HepG2 (cell line): Measurements from ENCODE around the gene TAT. TPM values are rescaled to one million over a fixed set of nuclear protein-coding genes. Genes with fewer than 3 reads are reported as not detected.

ENCODE experiments used
- ATF2 ChIP-seq: sonication (generic); formaldehyde crosslinking; IDR thresholded peaks from 2 replicates; pipeline ENCODE4 v1.4.0; 2020; ENCODE audit warnings: missing genetic modification reagents
- FOXO4 ChIP-seq: sonication (generic); formaldehyde crosslinking; conservative IDR thresholded peaks from 2 replicates; pipeline ENCODE4 v1.8.1; 2023; ENCODE audit warnings: missing genetic modification reagents
- FOXP4 ChIP-seq: sonication (generic); formaldehyde crosslinking; IDR thresholded peaks from 2 replicates; pipeline ENCODE4 v1.4.0; 2020; ENCODE audit warnings: missing genetic modification reagents
- HNRNPK ChIP-seq: fragments of 200-400 bp; formaldehyde crosslinking; IDR thresholded peaks from 2 replicates; pipeline ENCODE4 v1.6.1; 2018; ENCODE audit warnings: low read length, low read depth, moderate library complexity, mild to moderate bottlenecking; ENCODE audit not compliant: poor library complexity, severe bottlenecking
- KLF9 ChIP-seq: IDR thresholded peaks from 2 replicates; pipeline ENCODE4 v1.6.1; 2016; ENCODE audit warnings: low read depth
- PAXIP1 ChIP-seq: sonication (generic); formaldehyde crosslinking; conservative IDR thresholded peaks from 2 replicates; pipeline ENCODE4 v1.4.0; 2020; ENCODE audit warnings: mild to moderate bottlenecking, missing genetic modification reagents, moderate library complexity
- UBTF ChIP-seq: sonication (generic); formaldehyde crosslinking; IDR thresholded peaks from 2 replicates; pipeline ENCODE4 v1.4.0; 2020; ENCODE audit warnings: mild to moderate bottlenecking, missing genetic modification reagents
- XRCC5 ChIP-seq: fragments of 200-400 bp; formaldehyde crosslinking; optimal IDR thresholded peaks from 2 replicates; pipeline ENCODE3; 2017; ENCODE audit warnings: mild to moderate bottlenecking, low read length
- ZBTB46 ChIP-seq: sonication (generic); formaldehyde crosslinking; IDR thresholded peaks from 2 replicates; pipeline ENCODE4 v1.4.0; 2020; ENCODE audit warnings: mild to moderate bottlenecking, missing genetic modification reagents, borderline replicate concordance
- ZFAT ChIP-seq: sonication (generic); formaldehyde crosslinking; conservative IDR thresholded peaks from 2 replicates; pipeline ENCODE4 v1.8.1; 2023; ENCODE audit warnings: missing genetic modification reagents, inconsistent platforms
- ZFP90 ChIP-seq: sonication (generic); formaldehyde crosslinking; IDR thresholded peaks from 2 replicates; pipeline ENCODE4 v1.8.0; 2022; ENCODE audit warnings: missing genetic modification reagents, mild to moderate bottlenecking, inconsistent platforms, borderline replicate concordance
- ZNF546 ChIP-seq: sonication (generic); formaldehyde crosslinking; conservative IDR thresholded peaks from 2 replicates; pipeline ENCODE4 v1.8.1; 2023; ENCODE audit warnings: mild to moderate bottlenecking, missing genetic modification reagents
- ZNF557 ChIP-seq: sonication (generic); formaldehyde crosslinking; IDR thresholded peaks from 2 replicates; pipeline ENCODE4 v1.4.0; 2020; ENCODE audit warnings: missing genetic modification reagents
- ZNF790 ChIP-seq: sonication (generic); formaldehyde crosslinking; IDR thresholded peaks from 2 replicates; pipeline ENCODE4 v1.8.0; 2022; ENCODE audit warnings: missing genetic modification reagents, mild to moderate bottlenecking, borderline replicate concordance
- polyA plus RNA-seq, 8 experiments: library from polyadenylated mRNA; depleted of rRNA in 3 of 8; stranded (reverse) in 7 of 8; unstranded in 1 of 8; fragments of >200 nt; fragmentation: Illumina TruSeq in 4 of 8; extraction: Trizol in 4 of 8; gene quantifications; 2 replicates each; pipeline versions ENCODE4 v1.2.1 to v1.2.3, GENCODE V29; 2011 to 2016; ENCODE audit warnings: low read depth in 4 of 8, missing spikeins in 1 of 8, mixed read lengths in 1 of 8; ENCODE audit not compliant: insufficient read depth in 1 of 8
- total RNA-seq, 5 experiments: library from RNA; depleted of rRNA; stranded (reverse); fragments of >200 nt; fragmentation: Illumina TruSeq; extraction: Trizol; gene quantifications; 2 replicates each; pipeline ENCODE4 v1.2.3, GENCODE V29; 2016; ENCODE audit warnings: low read depth in 1 of 5

TAT gene
- total and polyA plus RNA-seq, 2 of the 13 experiments (the other 11 are each of a cell fraction or from before 2014, with no cell fraction given), result 1.6 to 5.8 TPM

GRCh38 chr16:71626018-71626857, 49.3 kb upstream of the TAT start, which contains the start of gene MARVELD3 (continued):
- TF ChIP-seq ZNF546 (CRISPR knock-in tag) (no peak), ATF2 (CRISPR knock-in tag) (peak; percentile 57), HNRNPK (peak; percentile 63), FOXP4 (CRISPR knock-in tag) (peak; percentile 27), ZNF557 (no peak), XRCC5 (peak; percentile 43), ZFP90 (CRISPR knock-in tag) (0 out of 2 replicates have a peak, but pooled peaks have one; percentile 68), ZFAT (CRISPR knock-in tag) (no peak), PAXIP1 (CRISPR knock-in tag) (peak; percentile 32; the same call in 1 of the 2 replicates), FOXO4 (0 out of 2 replicates have a peak, but pooled peaks have one; percentile 48), ZNF790 (CRISPR knock-in tag) (peak; percentile 69; the same call in 1 of the 2 replicates), ZBTB46 (CRISPR knock-in tag) (no peak), KLF9 (CRISPR knock-in tag) (0 out of 2 replicates have a peak, but pooled peaks have one; percentile 67), UBTF (CRISPR knock-in tag) (peak; percentile 85)
